Stimulated activated CD4-positive, alpha-beta T cell treated with anti-CD3 and anti-CD28 coated beads, TNF-alpha, amount 100 ng/mL, for 1 hour (primary cell): ENCODE results near the gene DISP2.
A peak's percentile ranks its signal among the peaks of the same experiment; 100 is the strongest.

Source experiments
- DNase-seq, 3 donors: peaks; one replicate each; pipeline ENCODE4 v3.0.0-alpha.2; 2020; ENCODE audit warnings: low read depth in 3 of 3, low spot score in 1 of 3

DISP2 gene

GRCh38 chr15:40328176-40328575 lies 29.8 kb upstream of the DISP2 start:
- no peak for DNase-seq

- DNase-seq: no peak
Measured at GRCh38 chr15:40328751-40329150, 29.3 kb upstream of the DISP2 start.

DNA sequence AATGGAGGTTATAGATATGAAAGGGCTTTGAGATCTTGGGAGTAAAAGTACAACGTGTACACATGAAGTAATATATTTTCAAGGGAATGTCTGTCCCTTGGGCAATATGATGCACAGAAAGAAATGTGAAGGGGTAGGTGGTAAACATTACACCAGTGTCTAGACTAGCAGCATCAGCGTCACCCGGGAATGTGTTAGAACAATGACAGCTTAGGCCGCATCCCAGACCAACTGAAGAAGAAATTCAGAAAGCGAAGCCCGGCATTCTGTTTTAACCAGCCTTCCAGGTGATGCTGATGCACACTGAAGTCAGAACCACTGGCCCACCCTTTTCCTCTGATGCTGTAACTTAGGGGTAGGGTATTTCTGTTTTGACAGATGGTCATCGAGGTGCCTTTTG lies 28.2 kb upstream of the DISP2 start:
- no peak for DNase-seq

GRCh38 chr15:40330368-40330836 lies 27.6 kb upstream of the DISP2 start:
- no peak for DNase-seq

- no peak for DNase-seq
Measured at GRCh38 chr15:40331026-40331425, 27.0 kb upstream of the DISP2 start.

DNA sequence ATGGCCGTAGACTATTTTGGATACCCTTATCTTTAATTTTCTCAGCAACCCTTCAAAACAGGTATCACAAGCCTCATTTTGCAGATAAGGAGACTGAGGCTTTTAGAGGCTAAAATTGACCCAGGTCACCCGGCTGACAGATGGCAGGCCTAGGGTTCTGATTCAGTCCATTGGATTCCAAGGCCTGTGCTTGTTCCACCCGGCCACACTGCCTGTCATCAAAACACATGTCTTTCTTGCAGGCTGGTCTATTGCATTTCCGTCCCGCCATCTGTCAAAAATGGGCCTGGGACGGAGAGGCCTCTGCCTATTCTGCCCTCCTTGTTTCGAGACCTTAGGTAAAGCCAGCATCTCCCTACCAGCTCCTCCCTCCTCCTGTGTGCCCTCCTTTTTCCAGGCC lies 26.4 kb upstream of the DISP2 start:
- no peak for DNase-seq

DNA sequence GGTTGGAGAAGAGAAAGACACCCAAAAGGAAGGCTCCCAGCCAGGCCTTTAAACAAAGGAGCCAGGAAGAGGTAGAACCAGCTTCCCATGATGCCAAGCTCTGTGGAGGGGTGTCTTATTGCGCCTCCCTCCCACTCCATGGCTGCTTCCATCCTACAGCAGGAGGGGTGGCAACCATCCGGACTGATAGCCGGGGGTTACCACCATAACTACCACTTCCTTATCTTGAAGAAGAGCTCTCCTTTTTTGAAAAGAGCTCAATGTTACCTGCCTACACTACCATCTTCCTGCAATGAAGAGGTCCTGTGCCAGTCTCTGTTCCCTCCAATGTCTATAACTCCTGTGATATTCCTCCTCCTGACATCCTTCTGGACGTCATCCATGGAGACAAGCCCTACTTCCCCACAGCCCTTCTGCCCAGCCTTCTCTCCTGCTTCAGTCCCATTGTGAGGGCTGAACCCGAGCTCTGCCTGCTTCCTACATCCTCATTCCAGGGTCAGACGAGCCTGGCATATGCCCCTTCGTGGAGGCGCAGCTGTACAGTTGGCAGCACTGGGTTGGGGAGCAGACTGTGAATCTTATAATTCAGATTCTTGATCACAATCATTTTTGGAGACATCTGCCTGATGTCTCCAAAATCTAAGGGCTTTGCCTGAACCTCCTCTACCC lies 25.8 kb upstream of the DISP2 start:
- DNase-seq: no peak

DNA sequence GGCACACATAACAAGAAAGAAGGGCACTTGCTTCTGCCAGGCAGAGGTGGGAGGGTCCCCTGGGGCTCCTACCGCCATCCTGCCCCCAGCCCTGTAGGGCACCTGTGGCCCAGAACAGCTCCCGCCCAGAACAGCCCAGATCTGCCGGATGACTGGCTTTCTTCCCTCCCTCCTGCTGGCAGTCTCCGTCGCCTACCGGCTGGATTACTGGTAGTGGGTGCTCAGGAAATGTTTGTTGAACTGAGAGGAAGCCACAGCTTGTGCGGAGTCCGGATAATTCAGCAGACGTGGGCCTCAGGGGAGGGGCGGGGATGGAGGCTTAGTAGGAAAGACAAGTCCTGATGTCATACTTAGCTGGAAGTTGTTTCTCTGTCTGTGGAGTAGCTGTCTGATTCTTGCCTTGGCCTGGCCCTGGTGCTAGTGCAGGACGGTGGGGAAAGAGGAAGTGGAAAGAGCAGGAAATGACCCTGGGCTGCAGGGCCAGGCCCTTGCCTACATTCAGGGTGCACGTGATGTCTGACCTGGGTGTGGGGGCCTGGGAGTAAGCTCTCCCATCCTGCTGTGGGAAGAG lies 24.0 kb upstream of the DISP2 start:
- DNase-seq: no peak

GRCh38 chr15:40334541-40334940 lies 23.5 kb upstream of the DISP2 start:
- DNase-seq: no peak

GRCh38 chr15:40334941-40335795 lies 22.9 kb upstream of the DISP2 start:
- DNase-seq: no peak

- DNase-seq: no peak
Measured at GRCh38 chr15:40335938-40336743, 21.9 kb upstream of the DISP2 start.

- DNase-seq: no peak
Measured at GRCh38 chr15:40336744-40337122, 21.3 kb upstream of the DISP2 start.

DNA sequence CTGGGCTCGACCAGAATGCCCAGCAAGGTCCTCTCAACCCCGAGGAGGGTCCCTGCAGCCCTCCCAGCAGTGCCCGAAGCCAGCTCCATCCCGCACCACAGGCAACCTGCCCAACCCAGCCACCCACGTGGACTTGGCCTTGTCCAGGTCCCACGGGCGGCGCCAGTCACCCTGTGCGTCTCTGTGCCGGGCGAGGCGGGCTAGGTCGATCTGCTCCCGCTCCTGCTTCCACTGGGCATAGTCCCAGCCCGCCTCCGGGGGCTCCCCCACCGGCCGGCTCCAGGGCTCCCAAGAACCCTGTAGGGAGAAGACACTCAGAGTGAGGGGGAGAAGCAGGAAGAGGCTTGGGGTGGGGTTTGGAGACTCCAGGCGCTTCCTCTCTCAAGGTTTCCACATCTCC lies 20.4 kb upstream of the DISP2 start:
- DNase-seq: no peak

DNA sequence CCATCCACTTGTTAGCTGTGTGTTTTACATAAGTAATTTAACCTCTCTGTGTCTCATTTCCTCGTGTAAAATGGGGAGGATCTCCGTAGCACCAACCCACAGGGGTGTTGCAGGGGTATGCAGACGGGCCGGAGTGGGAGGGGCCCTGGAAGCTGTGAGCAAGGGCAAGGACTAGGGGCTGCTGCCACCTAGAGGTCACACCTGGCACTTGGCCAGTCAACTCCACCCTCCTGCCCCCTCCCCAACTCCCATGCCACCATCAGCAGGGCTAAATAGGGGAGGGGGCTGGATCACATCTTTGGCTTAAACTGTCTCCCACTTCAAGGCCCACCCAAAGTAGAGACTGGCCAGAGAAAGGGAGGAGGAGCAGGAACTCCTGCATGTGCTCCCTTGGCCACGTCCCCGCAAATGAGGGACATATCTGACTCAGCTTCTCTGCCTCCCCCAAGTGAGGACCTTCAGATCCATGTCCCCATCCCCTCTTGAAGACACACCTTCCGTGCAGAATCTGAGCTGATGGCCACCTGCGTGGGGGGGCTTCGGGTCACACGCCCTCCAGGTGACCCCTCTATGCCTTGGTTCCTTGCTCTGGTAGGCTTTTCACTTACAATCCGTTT lies 19.9 kb upstream of the DISP2 start:
- DNase-seq: peak; percentile 46 to 67 (median 61)

GRCh38 chr15:40338921-40339620 lies 18.9 kb upstream of the DISP2 start:
- DNase-seq: no peak

- no peak for DNase-seq
Measured at GRCh38 chr15:40339621-40339945, 18.4 kb upstream of the DISP2 start.

- no peak for DNase-seq
Measured at GRCh38 chr15:40340038-40340739, 17.8 kb upstream of the DISP2 start.

- DNase-seq: no peak
Measured at GRCh38 chr15:40340740-40341400, 17.1 kb upstream of the DISP2 start, which contains the start of gene CCDC9B. TSS of gene CCDC9B (minus strand) at chr15:40340939. CDS start at chr15:40340819, 120 bp downstream.
